Fibroblast of upper back skin (primary cell): ENCODE data around the gene SPINK13.
"Not testable (repeated sequence)": the region's sequence is repeated elsewhere in the genome, so short reads cannot be mapped to it uniquely, and the experiment has no call there.

Source experiments
- DNase-seq: peaks from one replicate; pipeline ENCODE4 v3.0.0-alpha.2; 2013

SPINK13 gene, protein sequence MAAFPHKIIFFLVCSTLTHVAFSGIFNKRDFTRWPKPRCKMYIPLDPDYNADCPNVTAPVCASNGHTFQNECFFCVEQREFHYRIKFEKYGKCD

GRCh38 chr5:148268566-148268965 is at the start of gene SPINK13:
SPINK13 (plus strand) TSS chr5:148268794; CDS start chr5:148270073, 1,279 bp downstream.
- peak; percentile 11 for DNase-seq

DNA sequence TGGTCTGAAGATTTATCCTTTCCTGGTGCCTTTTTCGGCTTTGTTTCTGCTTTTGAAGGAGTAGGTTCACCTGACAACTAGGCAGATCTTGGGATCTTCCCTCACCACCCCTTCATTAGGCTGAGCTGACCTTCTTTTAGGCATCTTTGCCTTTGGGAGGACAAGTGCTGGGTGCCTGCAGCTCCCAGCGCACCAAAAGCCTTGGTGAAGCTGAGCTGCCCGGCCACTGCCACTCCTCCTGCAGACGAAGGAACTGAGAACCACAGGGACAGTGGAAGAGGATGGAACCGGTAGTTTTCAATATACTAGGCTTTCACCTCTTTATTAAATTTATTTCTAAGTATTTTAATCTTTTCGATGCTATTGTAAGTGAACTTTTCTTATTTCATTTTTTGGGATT is 47.1 kb upstream of the SPINK13 start:
- no peak for DNase-seq

- DNase-seq, result no peak
These were observed 44.4 kb upstream of the SPINK13 start for GRCh38 chr5:148224117-148224742.

- DNase-seq, result no peak
These were observed 40.1 kb upstream of the SPINK13 start for GRCh38 chr5:148228392-148228984.

GRCh38 chr5:148229840-148230239 is 38.8 kb upstream of the SPINK13 start:
- DNase-seq, result no peak

DNA sequence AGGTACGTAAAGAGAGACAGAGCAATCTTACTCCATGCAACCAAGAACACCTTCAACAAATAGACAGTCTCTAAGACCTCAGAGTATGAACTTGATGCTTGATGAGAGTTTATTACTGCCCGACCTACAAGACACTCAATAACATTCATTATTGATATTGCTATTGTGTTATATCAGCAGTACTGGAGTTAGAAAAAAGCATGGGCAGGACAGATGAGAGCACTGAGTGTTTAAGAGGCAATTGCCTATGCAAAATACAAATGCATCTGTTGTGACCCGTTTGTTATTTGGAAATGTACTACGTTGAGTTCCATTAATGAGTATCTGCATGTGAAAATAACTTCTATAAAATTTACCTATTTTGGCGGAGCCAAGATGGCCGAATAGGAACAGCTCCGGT is 38.4 kb upstream of the SPINK13 start:
- no peak for DNase-seq

- DNase-seq, result no peak
These were observed 30.7 kb upstream of the SPINK13 start for GRCh38 chr5:148237785-148238417.

DNA sequence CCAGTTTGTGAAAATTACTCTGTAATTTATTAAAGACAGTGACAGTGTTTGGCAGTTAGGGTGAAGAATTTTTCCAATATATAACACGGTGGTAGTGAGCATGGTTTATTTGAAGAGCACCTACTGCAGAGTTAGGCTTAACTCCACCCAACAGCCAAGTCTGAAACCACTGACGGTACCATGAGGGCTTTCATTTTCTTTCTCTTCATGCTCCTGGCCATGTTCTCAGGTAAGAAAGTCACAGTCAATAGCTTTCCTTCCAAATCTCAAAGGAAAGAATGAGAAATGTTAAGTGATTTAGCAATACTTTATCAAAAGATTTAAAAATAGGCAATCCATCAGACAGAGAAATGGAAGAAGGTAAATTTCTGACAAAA is 30.2 kb upstream of the SPINK13 start, which contains the start of gene MARCOL:
MARCOL (plus strand) TSS at position 108 of the 377 bp plus-strand sequence; CDS start at position 181, 73 bp downstream.
- DNase-seq, result no peak

DNA sequence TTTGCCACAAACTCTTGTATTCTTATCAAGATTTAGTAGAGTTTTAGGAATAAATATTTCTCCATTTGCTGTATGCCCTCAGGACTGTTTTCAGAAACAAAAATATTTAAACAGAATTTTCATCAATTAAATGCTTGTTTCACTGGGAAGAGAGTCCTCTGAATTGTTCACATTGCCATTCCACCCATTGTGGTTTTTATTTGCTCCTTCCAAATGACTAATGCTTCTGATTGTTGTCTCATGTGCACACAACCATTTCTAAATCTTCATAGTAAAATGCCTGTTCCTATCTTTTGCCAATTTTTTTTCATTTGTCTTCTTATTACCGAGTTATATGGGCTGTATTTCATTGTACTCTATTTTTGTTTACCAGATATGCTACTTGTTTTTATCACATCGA is 19.7 kb upstream of the SPINK13 start:
- DNase-seq, result no peak

DNA sequence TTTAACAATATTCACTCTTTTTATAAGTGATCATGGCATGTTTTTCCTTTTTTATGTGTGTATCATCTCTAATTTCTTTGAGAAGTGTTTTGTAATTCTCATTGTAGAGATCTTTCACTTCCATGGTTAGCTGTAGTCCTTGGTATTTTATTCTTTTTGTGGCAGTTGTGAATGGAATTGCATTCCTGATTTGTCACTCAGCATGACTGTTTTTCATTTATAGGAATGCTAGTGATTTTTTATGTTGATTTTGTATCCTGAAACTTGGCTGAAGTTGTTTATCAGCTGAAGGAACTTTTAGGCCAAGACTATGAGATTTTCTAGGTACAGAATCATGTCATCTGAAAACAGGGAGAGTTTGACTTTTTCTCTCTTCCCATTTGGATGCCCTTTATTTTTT is 13.1 kb upstream of the SPINK13 start:
- no peak for DNase-seq

- DNase-seq, result no peak
These were observed 9.3 kb upstream of the SPINK13 start for GRCh38 chr5:148259288-148259687.

- no peak for DNase-seq
These were observed 7.4 kb upstream of the SPINK13 start for GRCh38 chr5:148261221-148261620.

DNA sequence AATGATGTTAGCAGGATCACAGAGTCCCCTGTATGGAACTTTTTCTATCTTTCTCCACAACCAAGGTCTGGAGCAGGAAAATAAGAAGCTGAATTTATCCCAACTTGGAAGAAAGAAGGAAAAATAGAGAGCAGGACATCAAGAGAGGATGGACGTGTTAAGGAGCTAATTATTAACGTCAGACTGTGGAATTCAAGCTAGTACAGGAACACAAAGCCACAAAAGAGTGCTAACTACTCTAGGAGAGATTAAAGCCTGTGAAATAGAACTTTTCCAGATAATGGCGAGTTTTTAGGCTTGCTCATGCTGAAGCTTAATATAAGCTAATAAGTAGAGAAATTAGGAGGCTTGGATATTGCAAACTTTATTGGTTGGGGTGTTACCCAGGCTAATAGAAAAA is 632 bp upstream of the SPINK13 start:
- no peak for DNase-seq

GRCh38 chr5:148275129-148275528 is 6.5 kb downstream of the SPINK13 start:
- not testable (repeated sequence) for DNase-seq

DNA sequence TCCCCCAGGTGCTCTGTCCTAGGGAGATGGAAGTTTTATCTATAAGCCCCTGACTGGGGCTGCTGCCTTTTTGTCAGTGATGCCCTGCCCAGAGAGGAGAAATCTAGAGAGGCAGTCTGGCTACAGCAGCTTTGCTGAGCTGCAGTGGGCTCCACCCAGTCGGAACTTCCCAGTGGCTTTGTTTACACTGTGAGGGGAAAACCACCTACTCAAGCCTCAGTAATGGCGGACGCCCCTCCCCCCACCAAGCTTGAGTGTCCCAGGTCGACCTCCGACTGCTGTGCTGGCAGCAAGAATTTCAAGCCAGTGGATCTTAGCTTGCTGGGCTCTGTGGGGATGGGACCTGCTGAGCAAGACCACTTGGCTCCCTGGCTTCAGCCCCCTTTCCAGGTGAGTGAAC is 12.3 kb downstream of the SPINK13 start:
- DNase-seq, result not testable (repeated sequence)

DNA sequence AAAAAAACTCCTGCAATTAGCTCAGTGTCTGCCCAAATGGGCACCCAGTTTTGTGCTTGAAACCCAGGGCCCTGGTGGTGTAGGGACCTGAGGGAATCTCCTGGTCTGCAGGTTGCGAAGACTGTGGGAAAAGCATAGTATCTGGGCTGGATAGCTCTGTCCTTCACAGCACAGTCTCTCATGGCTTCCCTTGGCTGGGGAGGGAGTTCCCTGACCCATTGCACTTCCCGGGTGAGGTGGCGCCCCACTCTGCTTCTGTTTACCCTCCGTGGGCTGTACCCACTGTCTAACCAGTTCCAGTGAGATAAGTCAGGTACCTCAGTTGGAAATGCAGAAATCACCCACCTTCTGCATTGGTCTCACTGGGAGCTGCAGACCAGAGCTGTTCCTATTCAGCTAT is 12.7 kb downstream of the SPINK13 start:
- DNase-seq, result not testable (repeated sequence)

GRCh38 chr5:148290271-148291195 is 21.9 kb downstream of the SPINK13 start:
- DNase-seq, result no peak

DNA sequence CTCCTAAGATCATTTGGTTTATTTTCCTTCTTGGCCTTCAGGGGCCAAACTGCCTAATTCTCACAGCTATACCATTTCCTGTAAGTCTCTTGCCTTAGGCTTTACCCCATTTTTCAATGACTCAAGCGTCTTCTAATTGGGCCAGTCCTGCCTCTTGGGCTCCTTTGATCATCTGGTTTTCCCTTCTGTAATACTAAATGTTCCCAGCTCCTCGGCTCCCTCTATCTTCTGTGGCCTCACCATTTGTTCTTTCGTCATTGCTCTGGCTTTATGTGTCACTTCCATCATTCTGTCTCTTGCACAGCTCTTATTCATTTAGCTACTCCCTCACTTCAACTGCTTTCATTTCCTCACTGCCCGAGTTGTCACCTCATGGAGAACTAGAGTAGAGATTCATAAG is 29.1 kb downstream of the SPINK13 start:
- no peak for DNase-seq

DNA sequence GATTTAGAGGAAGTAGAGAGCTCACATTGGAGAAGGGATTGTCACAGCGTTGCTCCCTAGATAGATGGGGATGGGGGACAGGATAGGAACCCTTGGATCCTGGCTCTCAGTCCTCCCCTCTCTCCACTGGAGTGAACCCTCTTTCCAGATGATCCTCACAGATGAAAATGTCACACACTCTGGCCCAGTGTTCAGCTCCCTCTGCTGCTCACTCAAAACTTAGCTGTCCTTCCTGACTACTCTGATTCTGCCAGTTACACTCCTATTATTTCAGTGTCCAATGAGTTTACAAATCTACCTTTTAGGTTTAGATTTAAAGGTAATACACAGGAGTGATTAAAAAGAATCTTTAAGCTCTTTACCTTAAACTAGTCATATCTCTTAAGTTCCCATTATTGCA is 37.9 kb downstream of the SPINK13 start:
- DNase-seq, result no peak

DNA sequence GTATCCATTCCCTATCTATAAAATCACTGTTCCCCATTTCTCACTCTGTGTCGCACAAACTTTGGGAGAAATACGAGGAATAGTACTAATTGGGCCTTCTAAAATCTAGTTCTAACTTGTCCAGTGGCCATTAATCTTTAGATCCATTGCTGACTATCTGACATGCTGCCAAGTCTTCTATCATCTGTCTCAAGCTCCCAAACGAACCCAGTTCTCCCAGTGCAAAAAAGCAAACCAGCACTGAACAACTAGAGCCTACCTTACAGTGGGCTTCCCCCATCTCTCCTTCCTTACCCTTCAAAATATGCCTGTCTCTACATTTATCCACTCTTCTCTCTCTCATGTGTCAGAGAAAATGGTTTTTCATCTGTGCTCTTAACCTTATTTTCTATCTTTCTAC is 40.4 kb downstream of the SPINK13 start:
- DNase-seq, result no peak

DNA sequence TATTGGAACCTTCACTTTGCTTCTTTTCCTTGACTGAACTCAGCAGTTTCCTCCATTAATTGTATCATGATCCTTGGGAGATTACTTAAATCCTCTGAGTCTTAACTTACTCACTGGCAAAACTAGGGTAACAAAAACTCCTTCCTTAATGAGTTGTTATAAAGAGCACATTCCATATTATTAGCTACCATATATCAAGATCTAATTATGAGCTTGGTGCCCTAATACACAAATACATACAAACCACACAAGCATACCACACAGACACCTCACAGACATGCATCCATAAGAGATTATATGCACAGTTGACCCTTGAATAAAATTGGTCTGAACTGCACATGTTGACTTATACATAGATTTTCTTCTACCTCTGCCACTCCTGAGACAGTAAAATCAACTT is 41.2 kb downstream of the SPINK13 start:
- no peak for DNase-seq

GRCh38 chr5:148311484-148311883 is 42.9 kb downstream of the SPINK13 start:
- no peak for DNase-seq

DNA sequence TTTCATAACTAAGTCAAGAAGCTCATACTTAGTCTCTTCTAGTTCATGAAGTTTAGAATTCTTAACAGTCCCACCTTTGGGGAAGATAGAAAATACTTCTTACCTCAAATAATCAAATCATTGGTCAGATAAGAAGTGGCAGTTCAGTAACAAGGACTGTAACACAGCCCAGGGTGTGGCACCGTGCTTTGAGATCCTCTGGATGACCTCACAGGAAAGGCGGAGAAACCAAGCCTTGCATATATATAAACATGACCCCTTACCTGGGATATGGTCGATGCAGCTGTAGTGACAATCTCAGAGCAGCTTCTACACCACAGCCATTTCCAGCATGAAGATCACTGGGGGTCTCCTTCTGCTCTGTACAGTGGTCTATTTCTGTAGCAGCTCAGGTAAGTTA is 43.6 kb downstream of the SPINK13 start, which contains the start of gene SPINK7:
SPINK7 (plus strand) TSS at position 271 of the 400 bp plus-strand sequence; CDS start at position 332, 61 bp downstream.
- DNase-seq, result no peak
